ENCODE measurements around the gene RNF183. TPM values are rescaled to one million over a fixed set of nuclear protein-coding genes. Genes with fewer than 3 reads are reported as not detected.
A peak's percentile ranks its signal among the peaks of the same experiment; 100 is the strongest.

RNF183 gene
- total RNA-seq, 6 experiments from 2014 or later: not detected

- Mint-ChIP-seq H3K4me3 (no peak within 1 kb of the TSS), H3K36me3 (ENCODE audit: low read depth) (peaks cover 38% of the 10 kb centered on the region), H3K27me3 (ENCODE audit: insufficient read depth) (no peaks in the 10 kb centered on the region), H3K9me3 (no peaks in the 10 kb centered on the region), H3K4me1 (ENCODE audit: low read depth) (peaks cover 20% of the 10 kb centered on the region), H3K27ac (no peak within 1 kb of the TSS)
- no peak for TF ChIP-seq CTCF (IDR thresholded peaks at IDR 0.05)
- peak; percentile 98 for DNase-seq
Measured at GRCh38 chr9:113275157-113276131, 27.7 kb downstream of the RNF183 start, which contains the start of the genes CDC26 and PRPF4. TSS of gene CDC26 (minus strand) at chr9:113275572. CDS start at chr9:113272507, 3,065 bp downstream. TSS of gene PRPF4 (plus strand) at chr9:113275658. CDS start at chr9:113275744, 86 bp downstream.

- DNase-seq: peak; percentile 54
- H3K36me3 Mint-ChIP-seq (ENCODE audit: low read depth): peaks cover 37% of the 10 kb centered on the region
Measured at GRCh38 chr9:113274474-113275156, 28.6 kb downstream of the RNF183 start.

GRCh38 chr9:113269871-113270270 lies 33.3 kb downstream of the RNF183 start:
- Mint-ChIP-seq H3K36me3 (ENCODE audit: low read depth) (peaks cover 28% of the 10 kb centered on the region), H3K27ac (no peak overlapping the region), H3K9me3 (no peaks in the 10 kb centered on the region), H3K4me1 (ENCODE audit: low read depth) (peaks cover 11% of the 10 kb centered on the region), H3K4me3 (no peak overlapping the region), H3K27me3 (ENCODE audit: insufficient read depth) (no peaks in the 10 kb centered on the region)
- TF ChIP-seq CTCF (IDR thresholded peaks at IDR 0.05): no peak
- DNase-seq: no peak

More at GRCh38 chr9:113274474-113275156, 28.6 kb downstream of the RNF183 start:
- Mint-ChIP-seq H3K4me3 (no peak overlapping the region), H3K27me3 (ENCODE audit: insufficient read depth) (no peaks in the 10 kb centered on the region), H3K9me3 (no peaks in the 10 kb centered on the region), H3K4me1 (ENCODE audit: low read depth) (peaks cover 20% of the 10 kb centered on the region), H3K27ac (no peak overlapping the region)
- peak; percentile 91 for TF ChIP-seq CTCF (IDR thresholded peaks at IDR 0.05)

GRCh38 chr9:113269355-113269754 lies 33.8 kb downstream of the RNF183 start:
- no peak overlapping the region for H3K27ac Mint-ChIP-seq
- no peak overlapping the region for H3K4me3 Mint-ChIP-seq
- H3K36me3 Mint-ChIP-seq (ENCODE audit: low read depth): peaks cover 28% of the 10 kb centered on the region
- TF ChIP-seq CTCF (IDR thresholded peaks at IDR 0.05): no peak
- peaks cover 11% of the 10 kb centered on the region for H3K4me1 Mint-ChIP-seq (ENCODE audit: low read depth)
- no peaks in the 10 kb centered on the region for H3K27me3 Mint-ChIP-seq (ENCODE audit: insufficient read depth)
- DNase-seq: no peak
- H3K9me3 Mint-ChIP-seq: no peaks in the 10 kb centered on the region

GRCh38 chr9:113267911-113268566 lies 35.1 kb downstream of the RNF183 start:
- Mint-ChIP-seq H3K4me3 (no peak overlapping the region), H3K4me1 (ENCODE audit: low read depth) (peaks cover 11% of the 10 kb centered on the region), H3K9me3 (no peaks in the 10 kb centered on the region), H3K27ac (no peak overlapping the region; the same call in 1 of the 2 replicates), H3K36me3 (ENCODE audit: low read depth) (peaks cover 24% of the 10 kb centered on the region), H3K27me3 (ENCODE audit: insufficient read depth) (no peaks in the 10 kb centered on the region)
- TF ChIP-seq CTCF (IDR thresholded peaks at IDR 0.05): no peak
- no peak for DNase-seq
